HEK293 (cell line): ENCODE measurements around the gene KLC1.

Experiments used
- CTCF ChIP-seq: fragments of 450-650 bp; formaldehyde crosslinking; IDR thresholded peaks from 2 replicates; pipeline ENCODE4 v1.5.1; 2016; ENCODE audit warnings: missing biosample characterization, missing genetic modification characterization
- MZF1 ChIP-seq: fragments of 450-650 bp; formaldehyde crosslinking; IDR thresholded peaks from 2 replicates; pipeline ENCODE4 v1.5.1; 2017; ENCODE audit warnings: missing biosample characterization, missing genetic modification characterization, borderline replicate concordance
- ZBTB1 ChIP-seq: fragments of 450-650 bp; formaldehyde crosslinking; IDR thresholded peaks from 2 replicates; pipeline ENCODE4 v1.5.1; 2016; ENCODE audit warnings: missing biosample characterization, missing genetic modification characterization
- ZFP41 ChIP-seq: fragments of 450-650 bp; formaldehyde crosslinking; IDR thresholded peaks from 2 replicates; pipeline ENCODE4 v1.5.1; 2016; ENCODE audit warnings: missing biosample characterization, missing genetic modification characterization, borderline replicate concordance
- ZNF280D ChIP-seq: fragments of 450-650 bp; formaldehyde crosslinking; IDR thresholded peaks from 2 replicates; pipeline ENCODE4 v1.5.1; 2016; ENCODE audit warnings: missing biosample characterization, missing genetic modification characterization

DNA sequence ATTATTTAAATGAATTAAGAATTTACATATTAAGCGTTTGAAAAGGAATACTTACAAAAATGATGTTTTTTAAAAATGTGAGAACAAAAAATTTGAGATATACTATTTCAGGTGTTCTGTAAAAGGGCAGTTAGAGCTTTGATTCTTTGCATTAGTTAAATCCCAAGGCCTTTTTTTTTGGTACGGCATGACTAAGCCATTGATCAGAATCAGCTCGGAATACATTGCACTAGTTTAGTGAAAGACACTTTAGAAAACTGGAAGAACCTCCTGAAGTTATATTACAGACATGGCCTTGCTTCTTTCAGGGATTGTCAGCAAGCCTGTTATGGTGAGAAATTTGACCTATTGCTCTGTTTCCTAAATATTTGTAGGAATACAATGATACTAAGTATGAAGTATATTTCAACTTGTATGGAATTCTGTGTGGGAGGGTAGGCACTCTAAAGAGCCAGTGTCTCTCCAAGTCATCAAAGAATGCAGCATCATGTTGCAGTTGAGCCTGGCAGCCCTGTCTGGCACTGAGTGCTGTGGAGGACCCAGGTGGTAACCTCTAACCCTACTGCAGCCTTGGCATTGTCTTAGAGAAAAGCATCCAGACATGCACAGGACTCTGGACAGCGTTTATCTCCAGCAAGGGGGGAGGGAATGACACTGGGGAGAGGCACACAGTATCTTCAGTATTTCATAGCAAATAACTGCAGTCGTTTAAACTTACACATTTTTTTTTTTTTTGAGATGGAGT, 1.5 kb downstream of the KLC1 start:
- no peak for TF ChIP-seq CTCF
- TF ChIP-seq ZFP41 (tag by site-specific recombination) = no peak
- TF ChIP-seq MZF1 (tag by site-specific recombination) = no peak
- no peak for TF ChIP-seq ZNF280D
- TF ChIP-seq ZBTB1 (tag by site-specific recombination) = no peak
